A549 (cell line): ENCODE measurements around the gene BFSP2. TPM values are rescaled to one million over a fixed set of nuclear protein-coding genes. Genes with fewer than 3 reads are reported as not detected.
"Not testable (repeated sequence)": the region's sequence is repeated elsewhere in the genome, so short reads cannot be mapped to it uniquely, and the experiment has no call there.

ENCODE experiments used
- ATAC-seq, 2 experiments: fragments of 200-7000 bp in 1 of 2; fragments of >200 bp in 1 of 2; cut with Nextera tagmentation in 1 of 2; cut with Tn5 transposase in 1 of 2; 3 replicates each; pipeline versions ENCODE4 v1.8.0 to v1.9.1; 2018 to 2020; ENCODE audit warnings: mild to moderate bottlenecking in 1 of 2, moderate library complexity in 1 of 2
- CTCF ChIA-PET: fragments of 300-600 bp; sonication (Branson Sonifier 250); formaldehyde crosslinking; extraction: SDS; loops from one replicate; lab custom pipeline; 2021; ENCODE audit warnings: antibody characterized with exemption, inconsistent platforms; lab: Yijun Ruan, JAX
- POLR2A ChIA-PET: fragments of 350-600 bp; formaldehyde crosslinking; extraction: SDS; loops from one replicate; lab custom pipeline; 2021; ENCODE audit warnings: antibody characterized with exemption, inconsistent platforms; lab: Yijun Ruan, JAX
- DNase-seq, 2 experiments: peaks; one replicate each; pipeline versions ENCODE4 v3.0.0 to v3.0.0-alpha.2; 2011 to 2016; ENCODE audit warnings: low read depth in 1 of 2, low spot score in 1 of 2
- FAIRE-seq: peaks from 2 replicates; lab custom pipeline; 2011; peaks lifted over from hg19 to GRCh38; lab: Jason Lieb, UNC
- H3K27ac ChIP-seq, 2 experiments: fragments of >200 bp; sonication (Bioruptor Twin); formaldehyde crosslinking; 3 replicates each; pipeline ENCODE4 v1.5.1; 2016 to 2017
- H3K4me1 ChIP-seq: fragments of >200 bp; sonication (Bioruptor Twin); formaldehyde crosslinking; 3 replicates; pipeline ENCODE4 v1.6.1; 2016
- H3K4me2 ChIP-seq: fragments of >200 bp; sonication (Bioruptor Twin); formaldehyde crosslinking; 3 replicates; pipeline ENCODE4 v1.6.1; 2016
- H3K4me3 ChIP-seq: fragments of >200 bp; sonication (Bioruptor Twin); formaldehyde crosslinking; 3 replicates; pipeline ENCODE4 v1.5.1; 2016
- H3K9me3 ChIP-seq: fragments of >200 bp; sonication (Bioruptor Twin); formaldehyde crosslinking; 3 replicates; pipeline ENCODE4 v1.6.1; 2016
- BHLHE40 ChIP-seq: IDR thresholded peaks from 2 replicates; pipeline ENCODE4 v1.6.1; 2012; ENCODE audit warnings: low read depth, low read length, inconsistent platforms
- CBX2 ChIP-seq: fragments of 200-600 bp; sonication (generic); IDR thresholded peaks from 2 replicates; pipeline ENCODE4 v1.6.1; 2016; ENCODE audit warnings: low read depth, mild to moderate bottlenecking, borderline replicate concordance
- CBX8 ChIP-seq: fragments of 200-600 bp; sonication (generic); IDR thresholded peaks from 2 replicates; pipeline ENCODE4 v1.6.1; 2016
- CEBPB ChIP-seq, 2 experiments: fragments of >200 bp in 1 of 2; sonication (Bioruptor Twin) in 1 of 2; formaldehyde crosslinking in 1 of 2; IDR thresholded peaks; 2 replicates each; pipeline ENCODE4 v1.6.1; 2012 to 2016
- CHD2 ChIP-seq: fragments of 150-350 bp; IDR thresholded peaks from 2 replicates; pipeline ENCODE4 v1.6.1; 2014; ENCODE audit warnings: low read length; ENCODE audit not compliant: partially characterized antibody
- CHD4 ChIP-seq: fragments of 200-600 bp; sonication (generic); IDR thresholded peaks from 2 replicates; pipeline ENCODE4 v1.6.1; 2016; ENCODE audit warnings: antibody characterized with exemption, mild to moderate bottlenecking, borderline replicate concordance
- CTCF ChIP-seq: fragments of >200 bp; sonication (Bioruptor Twin); formaldehyde crosslinking; IDR thresholded peaks from 3 replicates; pipeline ENCODE4 v1.5.1; 2016
- EP300 ChIP-seq, 2 experiments: fragments of >200 bp; sonication (Bioruptor Twin); formaldehyde crosslinking; IDR thresholded peaks; 2 replicates in 1 of 2; 3 replicates in 1 of 2; pipeline ENCODE4 v1.6.1; 2016 to 2017
- HES2 ChIP-seq: fragments of >200 bp; sonication (Bioruptor Twin); formaldehyde crosslinking; IDR thresholded peaks from 2 replicates; pipeline ENCODE4 v1.6.1; 2016
- JUNB ChIP-seq: fragments of >200 bp; sonication (Bioruptor Twin); formaldehyde crosslinking; IDR thresholded peaks from 2 replicates; pipeline ENCODE4 v1.6.1; 2016
- KDM1A ChIP-seq: fragments of 200-600 bp; sonication (generic); IDR thresholded peaks from 2 replicates; pipeline ENCODE4 v1.6.1; 2016; ENCODE audit warnings: low read depth, mild to moderate bottlenecking
- KDM5A ChIP-seq: fragments of 200-600 bp; sonication (generic); IDR thresholded peaks from 2 replicates; pipeline ENCODE4 v1.6.1; 2016; ENCODE audit warnings: antibody characterized with exemption, mild to moderate bottlenecking
- MAX ChIP-seq: IDR thresholded peaks from 2 replicates; pipeline ENCODE4 v1.6.1; 2012
- NPAS2 ChIP-seq: fragments of 250-450 bp; sonication (Bioruptor Pico); IDR thresholded peaks from 2 replicates; pipeline ENCODE4 v1.8.0; 2022; ENCODE audit warnings: mild to moderate bottlenecking, moderate library complexity, borderline replicate concordance
- NR3C1 ChIP-seq: fragments of >200 bp; sonication (Bioruptor Twin); formaldehyde crosslinking; IDR thresholded peaks from 3 replicates; pipeline ENCODE4 v1.6.1; 2017
- PHF8 ChIP-seq: fragments of 200-600 bp; sonication (generic); IDR thresholded peaks from 2 replicates; pipeline ENCODE4 v1.6.1; 2016; ENCODE audit warnings: low read depth, mild to moderate bottlenecking, antibody characterized with exemption, moderate library complexity, borderline replicate concordance
- POLR2A ChIP-seq: IDR thresholded peaks from 2 replicates; pipeline ENCODE4 v1.6.1; 2012; ENCODE audit warnings: mild to moderate bottlenecking, low read length
- POLR2AphosphoS2 ChIP-seq: conservative IDR thresholded peaks from 2 replicates; pipeline ENCODE4 v1.6.1; 2012; ENCODE audit warnings: low read length, improper control_type of control experiment, inconsistent platforms
- RAD21 ChIP-seq, 2 experiments: fragments of >200 bp in 1 of 2; sonication (Bioruptor Twin) in 1 of 2; formaldehyde crosslinking in 1 of 2; IDR thresholded peaks in 1 of 2; conservative IDR thresholded peaks in 1 of 2; 2 replicates in 1 of 2; 3 replicates in 1 of 2; pipeline ENCODE4 v1.6.1; 2012 to 2018; ENCODE audit warnings: inconsistent platforms in 1 of 2
- RARB ChIP-seq: fragments of 250-450 bp; sonication (Bioruptor Pico); IDR thresholded peaks from 2 replicates; pipeline ENCODE4 v1.8.0; 2021; ENCODE audit warnings: mild to moderate bottlenecking, moderate library complexity
- REST ChIP-seq: fragments of 200-600 bp; sonication (generic); IDR thresholded peaks from 2 replicates; pipeline ENCODE4 v1.6.1; 2016; ENCODE audit warnings: antibody characterized with exemption, mild to moderate bottlenecking, moderate library complexity
- SREBF2 ChIP-seq: fragments of 450-650 bp; IDR thresholded peaks from 2 replicates; pipeline ENCODE4 v1.6.1; 2014; ENCODE audit warnings: mild to moderate bottlenecking, moderate library complexity
- TFCP2L1 ChIP-seq: fragments of 250-450 bp; sonication (Bioruptor Pico); IDR thresholded peaks from 2 replicates; pipeline ENCODE4 v1.5.0; 2021; ENCODE audit warnings: mild to moderate bottlenecking
- ZFP36 ChIP-seq: fragments of 450-650 bp; IDR thresholded peaks from 2 replicates; pipeline ENCODE4 v1.6.1; 2014; ENCODE audit warnings: borderline replicate concordance; ENCODE audit not compliant: partially characterized antibody
- ZNF302 ChIP-seq: fragments of 250-450 bp; sonication (Bioruptor Pico); IDR thresholded peaks from 2 replicates; pipeline ENCODE4 v1.9.0; 2021; ENCODE audit warnings: inconsistent platforms, mild to moderate bottlenecking, moderate library complexity
- WGBS: methylation state at CpG from one replicate; pipeline ENCODE4 v1.1.6; 2017; ENCODE audit errors: missing lambda C conversion rate; 5-methylcytosine and 5-hydroxymethylcytosine counted together
- polyA plus RNA-seq, 4 experiments: library from polyadenylated mRNA; depleted of rRNA in 3 of 4; stranded (reverse); fragments of >200 nt; fragmentation: RNase III in 1 of 4; extraction: RNeasy Plus Mini Kit Qiagen cat#74134 plus additional on column Dnase treatment in 1 of 4; gene quantifications; 2 replicates in 3 of 4; 3 replicates in 1 of 4; pipeline ENCODE4 v1.2.3, GENCODE V29; 2011 to 2017

The BFSP2 gene
- polyA plus RNA-seq, 2 of the 4 experiments (the other 2 are of a cell fraction), result 0.18 TPM; not detected in 1

GRCh38 chr3:133520286-133520685 lies 120.4 kb downstream of the BFSP2 start:
- no peak for DNase-seq
- no peak overlapping the region for H3K4me3 ChIP-seq
- FAIRE-seq, result no peak
- ChIA-PET CTCF (no interaction called here), POLR2A (no interaction called here)
- H3K27ac ChIP-seq, result no peak overlapping the region
- H3K9me3 ChIP-seq, result no peaks in the 10 kb centered on the region
- TF ChIP-seq KDM5A, result no peak
- TF ChIP-seq TFCP2L1 (CRISPR knock-in tag), result no peak
- no peak for TF ChIP-seq CBX8
- TF ChIP-seq NPAS2 (CRISPR knock-in tag), result no peak
- no peak for TF ChIP-seq POLR2A
- no peak for TF ChIP-seq MAX
- no peak for TF ChIP-seq SREBF2
- no peak for TF ChIP-seq RARB
- no peak for TF ChIP-seq CBX2
- TF ChIP-seq ZNF302 (CRISPR knock-in tag), result no peak
- no peak for TF ChIP-seq HES2
- TF ChIP-seq CHD4, result no peak
- no peak for TF ChIP-seq POLR2AphosphoS2
- TF ChIP-seq PHF8, result no peak
- no peak for TF ChIP-seq REST
- ATAC-seq, result no peak
- no peak overlapping the region for H3K4me2 ChIP-seq
- H3K4me1 ChIP-seq, result peaks cover 6% of the 10 kb centered on the region; the same call in 1 of the 3 replicates

GRCh38 chr3:133520938-133521337 lies 121.1 kb downstream of the BFSP2 start:
- FAIRE-seq, POLR2A ChIA-PET, H3K4me2 ChIP-seq, H3K4me3 ChIP-seq, CTCF ChIA-PET, ATAC-seq, H3K27ac ChIP-seq, H3K4me1 ChIP-seq, H3K9me3 ChIP-seq, DNase-seq: not testable (repeated sequence)
- 83% methylated on average over 4 of the region's 4 CpGs for whole genome bisulfite sequencing

GRCh38 chr3:133521946-133522345 lies 122.1 kb downstream of the BFSP2 start:
- ChIA-PET CTCF (interaction anchor here (0.5 kb wide), 1 partner anchor 23 kb away, joined by 3 read pairs; no protein-coding TSS in a partner anchor), POLR2A (no interaction called here)
- Histone ChIP-seq H3K27ac (no peak overlapping the region), H3K4me1 (peaks cover 6% of the 10 kb centered on the region; the same call in 1 of the 3 replicates), H3K4me2 (no peak overlapping the region), H3K4me3 (no peak overlapping the region), H3K9me3 (no peaks in the 10 kb centered on the region)
- FAIRE-seq, result no peak
- ATAC-seq, result no peak
- 64% methylated on average over 5 of the region's 5 CpGs for WGBS
- TF ChIP-seq ZFP36 (no peak), HES2 (no peak), CHD4 (no peak), KDM1A (no peak), BHLHE40 (no peak), CEBPB (IDR thresholded peaks at IDR 0.05) (no peak), CBX2 (no peak), JUNB (no peak), CHD2 (no peak), PHF8 (no peak), NR3C1 (no peak), RAD21 (conservative IDR thresholded peaks at IDR 0.05 in 1 of 2, IDR thresholded peaks at IDR 0.05 in 1 of 2) (no peak), CTCF (no peak), SREBF2 (no peak), NPAS2 (CRISPR knock-in tag) (no peak), CBX8 (no peak), EP300 (IDR thresholded peaks at IDR 0.05) (no peak)
- no peak for DNase-seq

GRCh38 chr3:133523758-133524157 lies 123.9 kb downstream of the BFSP2 start:
- ATAC-seq, result peak in 1 of 2 experiments; percentile 27; a peak in 1 of 6 replicates
- H3K4me1 ChIP-seq, POLR2A ChIA-PET, FAIRE-seq, H3K4me3 ChIP-seq, DNase-seq, H3K27ac ChIP-seq, CTCF ChIA-PET, H3K9me3 ChIP-seq: not testable (repeated sequence)
- 31% methylated on average over 3 of the region's 3 CpGs for WGBS
- peak overlapping the region; percentile 20; the same call in 1 of the 3 replicates for H3K4me2 ChIP-seq
